Ureter (tissue), 1 donor: ENCODE results near the gene PARL. TPM values are rescaled to one million over a fixed set of nuclear protein-coding genes. Genes with fewer than 3 reads are reported as not detected.

Source experiments
- DNase-seq: peaks from one replicate; pipeline ENCODE4 v3.0.0-alpha.2; 2020; ENCODE audit warnings: low spot score
- total RNA-seq: library from RNA; stranded (reverse); gene quantifications from one replicate; pipeline ENCODE4 v1.2.4, GENCODE V29; 2023
- donor health status: DM: yes; HTN: yes; CAD: no.

The PARL gene, protein sequence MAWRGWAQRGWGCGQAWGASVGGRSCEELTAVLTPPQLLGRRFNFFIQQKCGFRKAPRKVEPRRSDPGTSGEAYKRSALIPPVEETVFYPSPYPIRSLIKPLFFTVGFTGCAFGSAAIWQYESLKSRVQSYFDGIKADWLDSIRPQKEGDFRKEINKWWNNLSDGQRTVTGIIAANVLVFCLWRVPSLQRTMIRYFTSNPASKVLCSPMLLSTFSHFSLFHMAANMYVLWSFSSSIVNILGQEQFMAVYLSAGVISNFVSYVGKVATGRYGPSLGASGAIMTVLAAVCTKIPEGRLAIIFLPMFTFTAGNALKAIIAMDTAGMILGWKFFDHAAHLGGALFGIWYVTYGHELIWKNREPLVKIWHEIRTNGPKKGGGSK
- total RNA-seq = 75.0 TPM

- peak; percentile 98 for DNase-seq
Observed at GRCh38 chr3:183884427-183885296, at the start of gene PARL. PARL (minus strand) TSS chr3:183884880; CDS start chr3:183884846, 34 bp downstream.

- DNase-seq = no peak
Observed at GRCh38 chr3:183933160-183933559, 48.5 kb upstream of the PARL start.

- no peak for DNase-seq
Observed at GRCh38 chr3:183931881-183932280, 47.2 kb upstream of the PARL start.

DNA sequence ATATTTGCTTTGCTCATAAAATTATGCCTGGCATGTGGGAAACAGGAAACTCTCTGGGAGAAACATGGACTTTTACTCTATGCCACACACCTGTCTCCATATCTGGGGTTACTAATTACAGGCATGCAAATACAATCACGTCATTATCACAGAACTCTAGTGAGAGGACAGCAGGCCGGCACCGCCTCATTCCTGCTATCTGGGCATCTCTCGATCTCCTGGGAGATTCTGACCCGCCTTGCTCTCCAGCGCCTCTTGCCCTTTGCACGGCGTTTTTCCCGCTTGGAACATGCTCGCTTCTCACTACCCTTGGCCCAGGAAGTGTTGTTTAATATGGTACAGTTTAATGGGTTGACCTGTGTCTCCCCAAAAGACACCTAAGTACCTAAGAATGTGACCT, 45.4 kb upstream of the PARL start:
- no peak for DNase-seq

- DNase-seq = no peak
Observed at GRCh38 chr3:183927059-183927458, 42.4 kb upstream of the PARL start.

DNA sequence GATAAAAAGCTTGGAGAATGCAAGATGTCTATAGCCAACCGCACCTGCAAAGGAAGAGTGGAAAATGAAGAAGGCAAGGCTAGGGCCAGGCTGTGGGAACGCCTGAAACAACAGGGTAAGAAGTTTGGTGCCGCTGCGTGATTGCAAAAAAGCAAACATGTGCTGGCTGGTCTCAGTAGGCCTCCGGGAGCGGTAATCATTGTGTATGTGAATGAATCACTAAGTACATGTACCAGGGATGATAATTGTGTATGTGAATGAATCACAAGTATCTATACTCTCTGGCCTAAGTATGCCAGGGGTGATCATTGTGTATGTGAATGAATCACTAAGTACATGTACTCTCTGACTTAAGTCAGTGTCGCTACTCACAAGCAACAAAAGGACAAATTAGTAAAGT, 40.3 kb upstream of the PARL start:
- peak; percentile 66 for DNase-seq

GRCh38 chr3:183924543-183924942, 39.9 kb upstream of the PARL start:
- DNase-seq = no peak

GRCh38 chr3:183922421-183922820, 37.7 kb upstream of the PARL start:
- DNase-seq = no peak

- no peak for DNase-seq
Observed at GRCh38 chr3:183921096-183921495, 36.4 kb upstream of the PARL start.

DNA sequence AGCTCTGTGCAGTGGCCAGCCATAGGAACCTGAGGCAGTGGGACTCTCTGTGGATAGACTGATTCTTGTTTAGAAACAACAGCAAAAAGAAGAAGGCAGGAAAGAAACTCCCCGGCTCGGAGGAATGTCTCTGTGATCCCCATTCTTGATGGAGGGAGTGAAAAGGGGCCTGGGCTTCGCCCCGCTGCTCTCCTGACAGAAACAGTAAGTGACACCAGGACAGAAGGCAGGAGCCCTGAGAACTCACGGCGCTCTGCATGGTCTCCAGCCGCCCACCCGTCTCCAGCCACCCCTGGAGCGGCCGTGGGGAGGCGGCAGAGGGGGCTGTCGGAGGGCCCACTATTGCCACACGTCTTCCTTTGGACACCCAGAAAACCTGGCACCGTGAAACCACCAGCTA, 35.7 kb upstream of the PARL start:
- DNase-seq = no peak

DNA sequence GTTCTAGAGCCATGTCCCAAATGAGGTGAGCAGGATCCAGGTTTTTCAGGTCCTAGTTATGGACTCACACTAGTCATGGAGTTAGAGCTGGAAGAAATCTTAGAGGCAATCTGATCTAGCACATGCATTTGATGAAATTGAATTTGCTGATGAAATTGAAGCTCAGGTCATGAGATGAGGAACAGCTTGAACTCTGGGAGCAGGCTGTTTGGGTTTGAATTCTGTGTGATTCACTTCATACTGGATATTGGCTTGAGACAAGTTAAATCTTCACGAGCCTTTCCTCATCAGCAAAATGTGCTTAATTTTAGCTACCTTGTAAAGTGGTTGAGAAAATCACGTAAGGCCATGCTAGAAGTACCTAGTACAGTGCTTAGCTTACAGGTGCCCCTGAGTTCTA, 33.5 kb upstream of the PARL start:
- no peak for DNase-seq

GRCh38 chr3:183917776-183918175, 33.1 kb upstream of the PARL start:
- DNase-seq = no peak

- DNase-seq = no peak
Observed at GRCh38 chr3:183914856-183915255, 30.2 kb upstream of the PARL start.

GRCh38 chr3:183913580-183913920, 28.9 kb upstream of the PARL start:
- DNase-seq = no peak

DNA sequence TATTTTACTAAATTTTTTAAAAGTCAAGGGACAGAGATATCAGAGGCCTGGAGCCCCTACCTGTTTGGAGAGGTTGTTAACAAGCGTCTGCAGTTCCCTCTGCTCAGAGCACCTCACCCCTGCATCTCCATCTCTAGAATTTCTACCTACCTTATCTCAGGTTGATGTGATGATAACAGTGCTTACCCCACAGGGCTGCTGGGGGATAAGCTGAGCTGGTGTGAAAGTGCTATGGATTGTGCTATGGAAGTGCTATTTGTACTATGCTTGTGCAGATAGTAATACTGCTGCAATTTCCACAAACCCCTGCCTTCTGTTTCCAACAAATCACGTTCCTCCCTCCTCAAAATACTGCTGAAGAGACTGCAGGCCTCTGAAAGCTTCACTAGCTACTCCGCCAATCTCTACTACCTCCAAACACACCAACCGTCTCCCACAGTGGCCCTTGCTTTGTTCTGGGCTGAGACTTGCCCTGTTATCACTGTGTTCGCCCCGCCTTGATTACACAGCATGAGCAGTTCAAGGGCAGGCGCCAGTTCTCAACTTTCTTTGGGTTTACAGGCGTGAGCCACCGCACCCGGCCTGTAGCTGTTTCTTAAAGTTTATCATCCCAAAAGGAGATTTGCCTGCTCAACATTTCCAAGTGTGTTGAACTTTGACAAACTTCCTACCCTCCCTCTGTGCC, 28.4 kb upstream of the PARL start:
- DNase-seq = no peak

DNA sequence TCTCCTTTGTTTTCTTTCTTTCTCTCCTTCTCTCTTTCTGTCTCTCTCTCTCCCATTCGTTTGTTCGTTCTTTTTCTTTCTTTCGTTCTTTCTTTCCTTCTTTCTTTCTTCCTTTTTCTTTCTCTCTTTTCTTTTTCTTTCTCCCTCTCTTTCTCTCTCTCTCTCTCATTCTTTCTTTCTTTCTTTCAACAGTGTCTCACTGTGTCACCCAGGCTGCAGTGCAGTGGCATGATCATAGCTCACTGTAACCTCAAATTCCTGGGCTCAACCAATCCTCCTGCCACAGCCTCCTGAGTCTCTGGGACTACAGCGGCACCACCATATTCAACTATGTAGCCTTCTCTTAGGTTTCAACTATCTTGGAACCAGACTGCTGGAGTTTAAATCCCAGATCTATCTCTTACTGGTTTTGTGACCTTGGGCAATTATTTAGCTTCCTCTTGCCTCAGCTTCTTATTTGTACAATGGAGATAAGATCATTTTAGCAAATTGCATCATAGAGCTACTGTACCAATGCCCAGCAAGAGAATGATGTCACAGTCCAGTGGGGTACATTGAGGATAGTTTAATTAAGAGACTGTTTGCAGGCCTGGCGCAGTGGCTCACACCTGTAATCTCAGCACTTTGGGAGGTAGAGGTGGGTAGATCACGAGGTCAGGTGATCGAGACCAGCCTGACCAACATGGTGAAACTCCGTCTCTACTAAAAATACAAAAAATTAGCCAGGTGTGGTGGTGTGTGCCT, 27.3 kb upstream of the PARL start:
- DNase-seq = no peak

DNA sequence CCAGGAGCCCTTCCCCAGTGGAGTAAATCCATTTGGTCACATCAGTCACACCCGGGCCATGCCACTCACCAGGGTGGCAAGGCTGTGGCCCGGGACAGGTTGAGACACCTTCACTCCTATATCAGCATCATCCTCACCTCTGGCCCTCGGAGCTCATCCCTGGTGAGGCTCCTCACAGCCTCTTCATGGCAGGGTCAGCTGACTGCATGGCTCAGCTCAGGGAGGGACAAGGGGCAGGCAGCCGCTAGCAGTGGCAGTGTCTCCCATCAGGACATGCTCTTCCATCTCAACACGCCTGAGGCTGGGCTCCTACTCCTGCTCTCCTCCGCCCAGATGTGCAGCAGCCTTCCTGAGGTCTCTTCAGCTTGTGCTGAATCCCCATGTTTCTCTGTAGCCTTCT, 26.4 kb upstream of the PARL start:
- no peak for DNase-seq

DNA sequence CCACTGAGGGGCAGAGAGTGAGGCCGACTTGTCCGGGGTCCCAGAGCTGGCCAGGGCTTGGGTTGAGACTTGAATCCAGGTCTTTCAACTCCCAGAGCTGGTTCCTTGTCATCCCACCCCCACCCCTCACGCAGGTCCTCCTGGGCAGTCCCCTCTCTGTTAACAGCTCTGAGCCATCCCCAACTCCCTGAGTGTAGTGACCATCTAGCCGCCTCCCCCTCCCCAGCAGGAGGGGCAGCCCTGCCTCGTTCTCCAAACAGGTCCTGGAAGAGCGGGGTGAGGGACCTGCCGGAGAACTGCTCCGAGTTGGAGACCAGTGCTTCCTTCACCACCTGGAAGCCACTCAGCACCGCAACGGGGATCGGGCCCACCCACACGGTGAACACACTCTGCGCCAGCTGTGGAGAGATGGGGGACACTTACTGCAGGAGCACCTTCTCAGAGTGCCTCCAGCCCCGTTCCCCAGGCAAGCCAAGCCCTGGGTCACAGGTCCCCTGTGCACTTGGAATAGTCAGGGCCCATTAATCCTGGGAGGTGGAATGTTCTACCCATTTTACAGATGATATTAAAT, 24.4 kb upstream of the PARL start:
- DNase-seq = no peak

- DNase-seq = no peak
Observed at GRCh38 chr3:183907911-183908331, 23.2 kb upstream of the PARL start.

DNA sequence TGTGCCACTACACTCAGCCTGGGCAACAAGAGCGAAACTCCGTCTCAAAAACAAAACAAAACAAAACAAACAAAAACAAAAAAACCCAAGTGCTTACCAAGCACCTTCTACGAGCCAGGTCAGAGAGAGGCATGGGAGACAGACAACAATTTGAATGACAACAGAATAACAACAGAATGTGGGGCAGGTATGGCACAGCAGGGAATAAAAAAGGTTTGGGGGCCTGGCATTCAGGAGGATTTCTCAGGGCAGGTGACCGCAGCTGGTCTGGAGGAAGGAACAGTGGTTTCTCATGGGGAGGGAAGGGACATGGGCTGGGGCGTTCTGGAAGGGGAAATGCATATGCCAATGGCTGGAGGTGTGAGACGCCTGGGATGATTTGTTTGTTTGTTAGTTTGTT, 22.5 kb upstream of the PARL start:
- no peak for DNase-seq

GRCh38 chr3:183906234-183906921, 21.7 kb upstream of the PARL start:
- no peak for DNase-seq
